Muscle layer of colon (tissue), 2 donors: ENCODE data around the gene DDX39B.
"Not testable (repeated sequence)": the region's sequence is repeated elsewhere in the genome, so short reads cannot be mapped to it uniquely, and the experiment has no call there.

ENCODE experiments used
- H3K27ac ChIP-seq: one replicate; pipeline ENCODE4 v1.7.0; 2013; ENCODE audit warnings: low read depth, mild to moderate bottlenecking, low read length, moderate library complexity
- H3K27me3 ChIP-seq, 2 donors: one replicate each; pipeline ENCODE4 v1.7.0; 2013; ENCODE audit warnings: low read length in 2 of 2, mild to moderate bottlenecking in 2 of 2; ENCODE audit not compliant: insufficient read depth in 2 of 2, control insufficient read depth in 1 of 2
- H3K36me3 ChIP-seq: one replicate; pipeline ENCODE4 v1.7.0; 2013; ENCODE audit warnings: mild to moderate bottlenecking, low read length; ENCODE audit not compliant: insufficient read depth
- H3K4me1 ChIP-seq: one replicate; pipeline ENCODE4 v1.7.0; 2013; ENCODE audit warnings: mild to moderate bottlenecking, low read length; ENCODE audit not compliant: insufficient read depth
- H3K4me3 ChIP-seq, 2 donors: one replicate each; pipeline ENCODE4 v1.7.0; 2013; ENCODE audit warnings: low read length in 2 of 2, low read depth in 1 of 2, mild to moderate bottlenecking in 1 of 2, moderate library complexity in 1 of 2
- H3K9ac ChIP-seq: one replicate; pipeline ENCODE4 v1.7.0; 2013; ENCODE audit warnings: low read length
- H3K9me3 ChIP-seq: one replicate; pipeline ENCODE4 v1.7.0; 2013; ENCODE audit warnings: mild to moderate bottlenecking, low read length
- donor health status: abdominal sarcoma.
- donor health status: Adenocarcinoma of cecum.

DDX39B gene

GRCh38 chr6:31510007-31510406, 31.8 kb downstream of the DDX39B start:
- no peaks in the 10 kb centered on the region for H3K4me1 ChIP-seq
- no peaks in the 10 kb centered on the region for H3K36me3 ChIP-seq
- H3K9ac ChIP-seq: no peak overlapping the region

GRCh38 chr6:31509036-31509435, 32.8 kb downstream of the DDX39B start:
- H3K36me3 ChIP-seq, H3K4me1 ChIP-seq, H3K9me3 ChIP-seq, H3K9ac ChIP-seq, H3K27me3 ChIP-seq, H3K4me3 ChIP-seq, H3K27ac ChIP-seq: not testable (repeated sequence)

More at GRCh38 chr6:31510007-31510406, 31.8 kb downstream of the DDX39B start:
- Histone ChIP-seq H3K27ac (no peak overlapping the region), H3K4me3 (no peak overlapping the region), H3K9me3 (no peaks in the 10 kb centered on the region), H3K27me3 (no peaks in the 10 kb centered on the region)

GRCh38 chr6:31502586-31502985, 39.2 kb downstream of the DDX39B start:
- Histone ChIP-seq H3K27me3 (peaks cover 0 to 25% of the 10 kb centered on the region in 2 donors), H3K27ac (no peak overlapping the region), H3K9me3 (no peaks in the 10 kb centered on the region), H3K4me1 (no peaks in the 10 kb centered on the region), H3K9ac (no peak overlapping the region), H3K36me3 (no peaks in the 10 kb centered on the region), H3K4me3 (no peak overlapping the region)

DNA sequence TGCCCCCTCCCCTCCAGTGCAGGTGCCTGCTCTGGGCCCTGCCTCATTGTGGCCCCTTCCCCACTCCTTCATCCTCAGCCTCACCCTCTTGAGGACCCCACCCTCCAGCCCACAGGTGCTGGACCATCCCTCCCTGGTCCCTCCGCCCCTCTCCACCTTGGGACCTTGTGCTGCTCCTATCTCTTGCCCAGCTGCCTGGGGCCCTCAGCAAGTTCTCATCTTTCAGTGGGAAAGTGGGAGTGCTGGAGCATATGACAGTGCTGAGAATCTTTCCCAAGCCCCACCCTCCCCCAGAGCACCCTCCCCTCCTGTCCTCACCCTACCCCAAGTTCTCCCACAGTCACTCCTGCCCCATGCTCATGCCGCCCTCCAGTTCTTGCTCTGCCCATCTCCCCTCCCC, 42.2 kb downstream of the DDX39B start:
- H3K9me3 ChIP-seq, H3K36me3 ChIP-seq, H3K27ac ChIP-seq, H3K9ac ChIP-seq, H3K4me3 ChIP-seq, H3K4me1 ChIP-seq: not testable (repeated sequence)
- H3K27me3 ChIP-seq: peaks cover 0 to 39% of the 10 kb centered on the region in 2 donors

DNA sequence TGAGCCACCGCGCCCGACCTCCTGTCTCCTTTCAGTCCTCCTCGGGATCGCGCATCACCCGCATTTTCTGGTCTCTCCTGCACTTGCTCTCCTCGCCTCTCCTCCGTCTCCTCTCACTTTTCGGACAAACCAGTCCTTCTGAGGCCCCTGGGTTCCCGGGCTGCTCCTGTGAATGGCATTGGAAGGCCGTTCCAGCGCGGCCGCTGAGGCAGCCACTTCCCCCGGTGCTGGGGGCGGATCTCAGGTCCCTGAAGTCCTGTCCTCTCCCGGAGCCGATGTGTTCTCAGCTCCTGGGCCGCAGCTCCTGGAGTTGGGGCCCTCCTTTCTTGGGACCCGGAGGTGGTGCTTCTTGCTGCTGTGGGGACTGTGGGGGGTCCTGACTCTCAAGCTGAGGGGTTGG, 43.1 kb downstream of the DDX39B start:
- Histone ChIP-seq H3K27ac (no peak overlapping the region), H3K4me3 (no peak overlapping the region), H3K9ac (no peak overlapping the region), H3K9me3 (no peaks in the 10 kb centered on the region), H3K4me1 (peaks cover 2% of the 10 kb centered on the region), H3K36me3 (no peaks in the 10 kb centered on the region), H3K27me3 (peaks cover 0 to 47% of the 10 kb centered on the region in 2 donors)

DNA sequence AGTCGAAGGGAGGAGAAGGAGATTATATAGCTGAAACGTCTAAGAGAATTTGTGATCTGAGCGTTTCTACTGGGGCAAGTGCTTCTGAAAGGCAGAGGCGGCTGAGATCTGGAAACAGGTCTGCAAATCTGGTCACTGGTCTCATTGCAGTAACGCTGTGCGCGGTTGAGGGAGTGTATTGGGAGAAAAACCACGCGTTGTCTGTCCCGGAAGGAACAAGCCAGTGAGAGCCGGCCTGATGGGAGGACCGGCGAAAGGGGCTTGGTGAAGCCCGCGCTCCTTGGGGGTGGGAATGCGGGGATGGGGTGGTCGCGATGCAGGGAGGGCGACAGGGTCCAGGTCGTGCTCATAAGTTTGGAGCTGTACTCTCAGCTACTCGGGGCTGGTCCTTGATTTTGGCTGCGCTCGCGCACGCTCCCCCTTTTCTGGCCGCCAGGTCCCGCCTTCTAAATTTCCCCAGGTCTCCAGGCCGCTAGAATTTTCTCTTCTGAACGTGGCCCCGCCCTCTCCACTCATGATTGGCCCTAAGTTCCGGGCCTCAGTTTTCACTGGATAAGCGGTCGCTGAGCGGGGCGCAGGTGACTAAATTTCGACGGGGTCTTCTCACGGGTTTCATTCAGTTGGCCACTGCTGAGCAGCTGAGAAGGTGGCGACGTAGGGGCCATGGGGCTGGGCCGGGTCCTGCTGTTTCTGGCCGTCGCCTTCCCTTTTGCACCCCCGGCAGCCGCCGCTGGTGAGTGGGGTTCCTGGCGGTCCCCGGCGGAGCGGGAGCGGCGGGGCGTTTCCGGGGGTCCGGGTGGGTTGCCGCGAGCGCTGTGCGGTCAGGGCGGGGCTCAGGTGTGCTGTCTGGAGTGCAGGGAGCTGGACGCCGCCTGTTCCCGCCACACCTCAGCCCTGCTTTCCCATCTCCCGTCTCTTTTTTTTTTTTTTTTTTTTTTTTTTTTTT, 44.0 kb downstream of the DDX39B start, which contains the start of gene MICB:
Gene MICB (plus strand): TSS at position 615 of the 946 bp plus-strand sequence. CDS start 49 bp downstream, at position 664.
- Histone ChIP-seq H3K9me3 (no peaks in the 10 kb centered on the region), H3K4me1 (peaks cover 6% of the 10 kb centered on the region), H3K27ac (no peak within 1 kb of the TSS), H3K36me3 (no peaks in the 10 kb centered on the region), H3K4me3 (peak within 1 kb of the TSS; percentile 57 to 58), H3K9ac (no peak within 1 kb of the TSS), H3K27me3 (peaks cover 0 to 52% of the 10 kb centered on the region in 2 donors)

- H3K36me3 ChIP-seq, H3K9ac ChIP-seq, H3K4me1 ChIP-seq, H3K4me3 ChIP-seq, H3K9me3 ChIP-seq, H3K27ac ChIP-seq: not testable (repeated sequence)
- peaks cover 0 to 53% of the 10 kb centered on the region in 2 donors for H3K27me3 ChIP-seq
Observed at GRCh38 chr6:31496826-31497225, 45.0 kb downstream of the DDX39B start.

GRCh38 chr6:31495580-31495979, 46.2 kb downstream of the DDX39B start:
- Histone ChIP-seq H3K4me3 (no peak overlapping the region), H3K27me3 (peaks cover 0 to 55% of the 10 kb centered on the region in 2 donors), H3K27ac (no peak overlapping the region), H3K9ac (no peak overlapping the region), H3K4me1 (peaks cover 6% of the 10 kb centered on the region), H3K36me3 (no peaks in the 10 kb centered on the region), H3K9me3 (no peaks in the 10 kb centered on the region)

DNA sequence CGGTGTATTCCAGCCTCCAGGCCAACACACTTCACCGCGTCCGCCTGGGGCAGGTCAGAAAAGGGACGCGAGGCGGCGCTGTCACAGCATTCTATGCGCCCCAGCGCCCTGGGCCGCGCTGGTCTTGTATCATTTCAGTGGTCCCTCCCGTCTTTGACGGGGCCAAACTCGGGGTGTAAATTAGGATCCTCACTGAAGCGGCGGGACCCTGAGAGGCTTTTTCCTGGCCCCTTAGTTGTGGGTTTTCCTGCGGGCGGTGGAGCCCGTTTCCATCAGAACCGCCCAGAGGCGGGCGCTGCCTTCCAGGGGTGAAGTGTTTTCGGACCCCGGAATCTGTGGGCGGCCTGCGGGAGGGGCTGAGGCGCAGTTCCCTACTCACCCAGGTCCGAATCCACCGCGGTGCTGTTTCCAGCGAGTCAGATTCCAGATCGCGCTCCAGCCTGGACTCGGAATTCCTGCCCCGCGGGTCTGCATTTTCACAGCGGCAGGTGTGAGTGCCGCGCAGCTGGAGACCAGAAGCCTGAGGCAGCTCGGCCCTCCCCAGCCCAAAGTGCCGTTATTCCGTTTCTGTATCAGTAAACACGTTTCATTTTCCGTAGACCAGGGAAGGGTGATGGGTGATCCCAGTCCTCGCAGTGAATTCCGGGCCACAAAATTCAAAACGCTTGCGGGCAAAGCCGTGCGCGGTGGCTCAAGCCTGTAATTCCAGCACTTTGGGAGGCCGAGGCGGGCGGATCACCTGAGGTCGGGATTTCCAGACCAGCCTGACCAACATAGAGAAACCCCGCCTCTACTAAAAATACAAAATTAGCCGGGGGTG, 47.7 kb downstream of the DDX39B start:
- peaks cover 6% of the 10 kb centered on the region for H3K4me1 ChIP-seq
- no peak overlapping the region for H3K27ac ChIP-seq

DNA sequence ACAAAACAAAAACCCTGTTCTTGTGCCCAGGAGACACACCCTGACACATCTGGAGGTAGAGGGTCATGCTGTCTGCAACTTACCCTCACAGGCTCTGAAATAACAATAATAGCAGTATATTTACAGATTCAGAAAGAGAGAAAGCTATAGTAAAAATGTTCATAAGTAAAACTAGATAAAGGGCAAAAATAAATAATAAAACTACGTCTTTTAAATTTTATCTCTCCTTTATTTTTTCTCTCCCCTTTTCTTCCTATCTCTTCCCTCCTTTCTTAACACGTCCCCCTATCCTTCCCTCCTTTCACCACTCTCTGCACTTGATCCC, 48.3 kb downstream of the DDX39B start:
- H3K27ac ChIP-seq, H3K9ac ChIP-seq, H3K9me3 ChIP-seq, H3K36me3 ChIP-seq, H3K4me1 ChIP-seq: not testable (repeated sequence)
- peak overlapping the region; percentile 61 to 68 for H3K4me3 ChIP-seq
- peaks cover 0 to 48% of the 10 kb centered on the region in 2 donors for H3K27me3 ChIP-seq

More for the DNA sequence above, 47.7 kb downstream of the DDX39B start:
- H3K36me3 ChIP-seq: no peaks in the 10 kb centered on the region
- peak overlapping the region; percentile 61 to 68 for H3K4me3 ChIP-seq
- H3K9ac ChIP-seq: no peak overlapping the region
- peaks cover 0 to 54% of the 10 kb centered on the region in 2 donors for H3K27me3 ChIP-seq
- H3K9me3 ChIP-seq: no peaks in the 10 kb centered on the region

DNA sequence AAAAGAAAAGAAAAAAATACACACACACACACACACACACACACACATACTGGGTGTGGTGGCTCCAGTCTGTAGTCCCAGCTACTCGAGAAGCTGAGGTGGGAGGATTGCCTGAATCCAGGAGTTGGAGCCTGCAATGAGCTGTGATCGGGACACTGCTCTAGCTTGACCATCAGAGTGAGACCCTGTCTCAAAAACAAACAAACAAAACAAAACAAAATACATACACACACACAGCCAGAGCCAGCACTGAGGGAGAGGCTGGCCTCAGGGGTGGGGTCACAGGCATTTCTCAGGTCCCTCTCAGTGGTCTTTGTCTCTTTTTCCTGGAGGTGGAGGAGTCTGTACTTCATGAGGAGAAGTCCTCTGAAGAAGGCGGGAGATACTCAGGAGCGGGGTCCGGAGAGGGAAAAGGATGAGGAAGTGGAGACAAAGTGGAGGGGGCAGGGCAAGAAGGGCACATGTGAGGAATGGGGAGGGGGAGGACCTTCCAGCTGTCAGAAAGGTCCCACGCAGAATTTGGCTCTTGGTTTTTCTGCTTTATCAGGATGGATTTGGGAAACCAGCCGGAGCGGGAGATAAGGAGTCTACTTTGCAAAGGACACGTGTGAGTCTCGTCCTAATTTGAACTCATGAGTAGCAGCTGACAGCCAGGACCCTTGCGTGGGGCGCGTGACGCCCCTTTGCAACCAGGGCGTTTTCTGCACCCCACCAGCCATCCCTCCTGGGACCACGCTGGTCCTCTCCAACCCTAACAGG, 51.5 kb downstream of the DDX39B start:
- Histone ChIP-seq H3K36me3 (no peaks in the 10 kb centered on the region), H3K9ac (no peak overlapping the region), H3K9me3 (no peaks in the 10 kb centered on the region), H3K4me3 (no peak overlapping the region), H3K27me3 (peaks cover 0 to 32% of the 10 kb centered on the region in 2 donors), H3K27ac (no peak overlapping the region), H3K4me1 (peaks cover 6% of the 10 kb centered on the region)
